Measurements from ENCODE around the gene KIAA1549. TPM values are rescaled to one million over a fixed set of nuclear protein-coding genes. Genes with fewer than 3 reads are reported as not detected.

KIAA1549 gene
- total RNA-seq, 1 donor from 2014 or later, result 21.6 TPM

DNA sequence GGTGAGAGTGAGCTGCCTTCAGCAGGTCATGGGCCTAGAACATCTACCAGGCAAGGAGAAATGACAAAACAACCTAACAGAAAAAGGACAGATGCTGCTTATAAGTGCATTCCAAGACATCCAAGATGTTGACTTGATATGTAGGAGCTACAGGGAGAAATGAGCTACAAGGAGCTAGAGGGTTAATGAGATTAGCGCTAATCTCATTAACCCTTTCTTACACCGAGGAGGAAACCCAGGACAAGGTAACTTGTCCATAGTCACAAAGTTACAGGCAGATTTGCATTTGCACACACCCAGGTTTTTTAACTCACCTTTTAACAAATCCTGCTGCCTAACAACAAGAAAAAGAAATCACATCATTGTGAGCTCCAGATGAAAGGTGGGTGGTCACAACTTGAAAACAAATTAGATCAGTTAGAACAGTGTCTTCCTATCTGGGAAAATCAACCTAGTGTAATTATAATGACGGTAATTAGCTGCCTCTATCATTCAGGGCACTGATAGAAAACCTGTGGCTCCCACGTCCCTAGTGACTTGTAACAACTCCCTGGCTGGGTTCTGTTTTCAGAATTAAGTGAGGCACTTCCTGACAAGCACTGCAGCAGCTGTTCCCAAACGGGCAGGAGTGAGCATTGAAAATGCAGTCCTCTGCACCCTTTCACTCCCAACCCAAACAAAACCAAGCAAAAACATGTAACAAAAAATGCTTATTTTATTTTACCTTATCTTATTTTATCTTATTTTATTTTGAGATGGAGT, 5.7 kb downstream of the KIAA1549 start:
- DNase-seq (ENCODE audit: low spot score in 2 of 2) (no peak), FAIRE-seq (no peak)

DNA sequence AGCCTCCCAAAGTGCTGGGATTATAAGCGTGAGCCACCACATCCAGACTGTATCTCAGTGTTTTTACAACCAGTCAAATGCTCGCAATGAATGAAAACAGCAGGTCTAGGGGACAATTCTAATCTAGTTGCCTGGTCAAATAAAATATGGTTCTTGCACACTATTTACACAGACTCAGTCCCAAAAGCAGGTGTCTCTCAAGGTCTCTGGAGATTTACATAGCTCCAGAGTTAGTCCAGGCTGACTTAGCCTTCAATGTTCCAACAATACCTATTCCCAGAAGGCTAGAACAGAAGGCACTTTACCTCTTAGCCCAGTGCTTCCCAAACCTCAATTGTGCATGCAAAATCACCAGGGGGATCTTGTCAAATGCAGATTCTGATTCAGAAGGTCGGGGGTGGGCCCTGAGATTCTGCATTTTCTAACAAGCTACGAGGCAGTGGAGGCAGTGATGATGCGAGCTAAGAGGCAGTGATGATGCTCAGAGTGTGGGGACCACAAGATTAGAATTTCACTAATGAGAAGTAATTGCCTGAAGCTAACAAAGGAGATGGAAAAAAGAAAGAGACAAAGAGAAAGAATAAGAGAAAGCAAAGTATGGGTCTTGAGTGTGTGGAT, 6.4 kb downstream of the KIAA1549 start:
- FAIRE-seq (no peak), DNase-seq (ENCODE audit: low spot score in 2 of 2) (no peak)

DNA sequence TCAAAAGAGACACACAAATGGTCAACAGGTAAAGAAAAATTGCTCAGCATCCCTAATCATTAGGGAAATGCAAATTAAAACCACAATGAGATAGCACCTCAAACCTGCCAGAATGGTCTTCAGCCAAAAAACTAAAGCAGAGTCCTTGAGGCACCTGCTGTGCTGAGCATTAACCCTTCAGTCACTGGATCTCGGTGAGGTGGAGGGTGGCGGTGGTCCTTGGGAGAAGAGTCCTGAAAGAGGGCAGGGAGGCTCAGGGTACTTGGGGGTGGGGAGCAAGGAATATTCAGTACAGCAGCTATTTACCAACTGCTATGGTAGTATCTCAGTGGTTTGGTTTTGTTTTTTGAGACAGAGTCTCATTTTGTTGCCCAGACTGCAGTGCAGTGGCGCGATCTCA, 7.1 kb downstream of the KIAA1549 start:
- FAIRE-seq (no peak), DNase-seq (ENCODE audit: low spot score in 2 of 2) (no peak)

DNA sequence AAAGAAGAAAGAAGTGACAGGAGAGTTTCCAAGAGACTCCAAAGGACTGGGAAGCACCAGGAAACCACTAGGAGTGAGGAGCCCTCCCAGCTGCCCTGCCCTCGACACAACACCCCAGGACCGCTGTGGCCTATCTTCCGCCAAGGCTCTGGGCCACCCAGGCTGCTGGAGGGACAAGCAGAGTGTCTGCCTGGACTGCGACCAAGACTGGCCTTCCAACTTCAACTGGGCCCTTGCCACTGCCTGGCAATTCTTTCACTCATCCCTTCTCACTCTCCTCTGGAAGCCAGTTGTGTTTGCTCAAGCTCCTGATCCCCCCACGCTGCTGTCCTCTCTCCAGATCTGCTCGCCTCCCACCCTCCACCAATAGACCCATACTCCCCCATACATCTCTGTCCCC, 10.2 kb downstream of the KIAA1549 start:
- DNase-seq (ENCODE audit: low spot score in 2 of 2), result no peak
- FAIRE-seq, result no peak

DNA sequence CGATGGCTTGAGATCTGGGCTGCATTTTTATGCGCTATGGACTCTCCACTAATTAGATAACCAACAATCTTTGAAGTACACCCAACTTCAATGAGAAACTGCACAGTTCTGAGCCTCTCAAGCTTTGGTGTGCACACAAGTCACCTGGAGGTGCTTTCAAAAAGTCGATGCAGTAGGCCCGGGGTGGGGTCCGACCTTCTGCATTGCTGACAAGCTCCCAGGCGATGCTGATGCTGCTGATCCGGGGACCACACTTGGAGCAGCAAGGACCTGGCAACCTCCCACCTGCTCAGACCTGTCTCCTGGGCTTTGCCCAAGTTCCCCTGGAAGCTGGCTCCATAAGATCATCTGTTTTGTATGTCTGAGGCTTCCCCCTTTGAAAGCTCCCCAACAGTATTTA, 10.7 kb downstream of the KIAA1549 start:
- FAIRE-seq, result no peak

DNA sequence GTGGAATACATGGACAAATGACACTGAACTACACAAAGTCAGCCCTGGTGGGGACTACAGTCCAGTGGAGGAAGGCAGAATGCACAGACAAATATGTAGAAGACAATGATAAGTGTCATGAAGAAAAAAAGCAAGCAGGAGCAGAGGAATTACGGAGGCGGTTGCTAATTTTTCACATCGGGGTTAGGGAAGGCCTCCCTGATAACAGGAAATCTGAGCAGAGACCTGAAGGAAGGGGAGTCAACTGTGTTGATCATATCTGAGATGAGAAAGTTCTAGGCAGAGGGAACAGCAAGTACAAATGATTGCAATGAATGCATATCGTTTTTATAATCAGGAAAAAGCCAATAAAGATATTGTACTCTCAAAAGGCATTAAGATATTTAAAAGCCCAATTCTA, 14.0 kb downstream of the KIAA1549 start:
- FAIRE-seq (no peak), DNase-seq (ENCODE audit: low spot score in 2 of 2) (no peak)

More for the DNA sequence above, 10.7 kb downstream of the KIAA1549 start:
- no peak for DNase-seq (ENCODE audit: low spot score in 2 of 2)

DNA sequence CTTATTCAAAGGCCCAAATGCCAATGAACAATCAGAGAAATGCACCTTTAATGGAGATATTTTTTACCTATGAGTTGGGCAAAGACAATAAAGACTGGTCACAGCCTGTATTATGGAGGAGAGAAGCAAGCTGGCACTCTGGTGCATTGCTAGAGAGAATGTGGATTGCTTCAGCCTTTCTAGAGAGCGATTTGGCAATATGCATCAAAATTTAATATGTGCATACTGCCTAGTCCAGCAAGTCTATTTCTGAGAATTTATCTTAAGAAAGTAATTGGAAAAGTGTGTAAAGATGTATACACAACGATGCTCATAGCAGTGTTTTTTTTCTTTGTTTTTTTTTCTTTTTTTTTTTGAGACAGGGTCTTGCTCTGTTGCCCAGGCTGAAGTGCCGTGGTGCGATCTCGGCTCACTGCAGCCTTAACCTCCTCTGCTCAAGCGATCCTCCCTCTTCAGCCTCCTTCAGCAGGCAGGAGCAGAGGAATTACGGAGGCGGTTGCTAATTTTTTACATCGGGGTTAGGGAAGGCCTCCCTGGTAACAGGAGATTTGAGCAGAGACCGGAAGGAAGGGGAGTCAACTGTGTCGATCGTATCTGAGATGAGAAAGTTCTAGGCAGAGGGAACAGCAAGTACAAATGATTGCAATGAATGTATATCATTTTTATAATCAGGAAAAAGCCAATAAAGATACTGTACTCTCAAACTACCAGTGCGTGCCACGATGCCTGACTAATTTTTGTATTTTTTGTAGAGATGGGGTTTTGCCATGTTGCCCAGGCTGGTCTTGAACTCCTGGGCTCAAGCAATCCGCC, 16.4 kb downstream of the KIAA1549 start:
- DNase-seq (ENCODE audit: low spot score in 2 of 2), result no peak
- no peak for FAIRE-seq

DNA sequence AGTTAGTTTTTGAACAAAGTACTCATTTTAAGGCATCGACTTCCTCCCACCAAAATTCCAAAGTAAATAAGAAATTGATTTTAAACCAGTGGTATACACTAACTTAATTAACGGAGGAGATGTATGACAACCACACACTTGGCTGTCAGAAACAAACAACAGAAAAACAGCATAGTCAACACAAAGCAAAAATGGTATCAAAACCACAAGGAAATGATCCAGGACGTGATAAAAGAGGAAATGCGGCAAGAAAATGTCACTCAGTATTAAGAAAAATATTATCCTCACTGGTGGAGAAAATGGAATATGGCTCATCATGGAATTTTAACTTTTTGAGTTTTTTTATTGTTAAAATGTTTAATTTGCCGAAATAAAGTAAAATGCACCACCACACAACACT, 17.5 kb downstream of the KIAA1549 start:
- no peak for FAIRE-seq
- no peak for DNase-seq (ENCODE audit: low spot score in 2 of 2)

DNA sequence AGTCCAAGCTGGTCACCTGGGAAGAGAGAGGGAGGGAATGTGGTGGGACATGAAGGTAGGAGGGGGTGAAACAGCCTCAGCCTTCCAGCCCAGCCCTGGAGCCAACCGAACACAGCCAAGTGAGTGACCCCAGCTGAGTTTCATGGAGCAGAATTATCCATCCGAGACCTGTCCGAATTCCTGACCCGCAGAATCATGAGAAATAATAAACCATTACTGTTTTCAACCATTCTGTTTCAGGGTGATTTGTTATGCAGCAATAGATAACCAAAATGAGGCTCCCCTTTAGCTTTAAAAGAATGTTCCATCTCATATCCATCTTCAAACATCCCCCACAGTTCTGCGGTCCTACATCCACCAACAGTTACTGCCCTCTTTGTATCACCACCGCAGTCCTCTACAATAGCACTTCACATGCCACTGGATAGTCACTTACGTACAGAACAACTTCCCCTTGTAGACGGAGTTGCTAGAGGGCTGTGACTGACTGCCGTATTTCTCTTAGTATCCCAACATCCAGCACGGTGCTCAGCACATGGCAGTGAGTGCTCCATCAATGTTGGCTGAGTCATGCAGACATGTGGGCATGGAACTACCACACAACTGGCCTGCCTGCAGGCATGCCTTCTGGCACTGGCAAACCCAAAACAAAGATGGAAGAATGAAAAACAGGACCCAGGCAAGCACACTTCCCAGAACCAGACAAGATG, 18.5 kb downstream of the KIAA1549 start:
- no peak for FAIRE-seq

DNA sequence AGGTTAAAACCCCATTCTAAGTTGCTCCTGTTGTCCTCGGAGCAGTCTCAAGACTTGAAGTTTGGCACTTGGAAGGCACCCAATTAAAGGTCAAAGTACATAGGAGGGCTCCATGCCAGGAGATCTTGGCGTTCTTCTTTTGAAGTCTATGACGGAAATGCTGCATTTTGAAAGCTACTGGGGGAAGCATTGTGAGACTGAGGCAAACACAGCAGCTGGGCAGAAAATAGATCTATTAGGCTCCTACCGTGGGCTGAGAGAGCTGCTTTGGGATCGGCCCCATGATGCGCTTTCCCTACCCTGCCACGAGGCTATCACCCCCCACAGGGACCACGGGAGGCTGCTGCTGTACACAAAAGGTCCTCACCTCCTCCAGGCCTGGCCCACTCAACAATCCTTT, 20.0 kb downstream of the KIAA1549 start:
- no peak for FAIRE-seq
- no peak for DNase-seq (ENCODE audit: low spot score in 2 of 2)

More for the DNA sequence above, 18.5 kb downstream of the KIAA1549 start:
- no peak for DNase-seq (ENCODE audit: low spot score in 2 of 2)

DNA sequence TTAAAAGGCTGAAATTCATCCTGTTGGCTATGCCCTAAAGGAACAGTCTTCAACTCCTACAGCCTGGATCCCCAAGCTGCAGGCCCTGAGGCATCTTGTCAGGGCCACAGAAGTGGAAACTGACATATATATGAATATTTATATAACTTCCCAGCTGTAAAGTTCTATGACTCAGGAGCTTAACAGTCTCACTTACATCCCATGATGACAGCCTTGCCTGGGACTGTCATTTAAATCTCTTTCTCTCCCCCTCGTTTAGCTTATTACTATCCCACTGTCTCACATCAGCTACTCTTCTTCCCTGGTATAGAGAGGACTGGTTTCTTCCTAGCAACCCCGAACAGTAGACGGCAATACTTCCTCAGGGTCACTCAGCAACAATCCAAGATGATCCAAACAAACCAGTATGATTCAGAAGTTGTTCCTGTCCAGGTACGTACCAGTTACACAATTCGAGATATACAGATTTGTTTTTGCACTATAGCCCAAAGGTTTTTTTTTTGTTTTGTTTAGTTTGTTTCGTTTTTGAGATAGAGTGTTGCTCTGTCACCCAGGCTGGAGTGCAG, 22.7 kb downstream of the KIAA1549 start:
- DNase-seq (ENCODE audit: low spot score in 2 of 2) (no peak), FAIRE-seq (no peak)

DNA sequence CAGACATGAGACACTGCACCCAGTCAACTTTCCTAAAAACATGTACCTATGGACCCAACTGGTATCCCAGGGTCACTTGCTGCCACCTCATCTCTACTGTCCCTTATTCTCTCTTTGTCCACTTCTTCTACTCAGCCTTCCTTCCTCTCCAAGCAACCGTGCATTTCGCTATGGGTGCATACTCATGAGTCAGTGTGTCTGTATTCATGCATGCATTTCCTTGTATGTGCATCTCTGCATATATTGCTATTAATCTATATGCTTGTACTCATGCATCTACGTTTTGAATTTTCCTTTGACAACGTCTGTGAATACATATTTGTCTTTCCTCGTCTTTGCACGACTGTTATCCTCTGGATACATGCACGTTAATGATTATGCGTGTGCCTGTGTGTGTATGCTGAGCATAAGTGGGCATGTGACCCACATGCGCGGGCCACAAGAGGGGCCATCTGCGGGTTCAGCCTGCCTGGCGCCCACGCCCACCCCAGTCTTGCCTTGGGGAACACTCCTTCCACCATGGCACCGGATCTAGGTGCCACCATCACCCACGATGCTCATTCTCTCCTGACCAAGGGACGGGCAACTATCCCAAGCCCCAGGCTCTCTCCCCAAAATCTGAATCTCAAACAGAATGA, 23.3 kb downstream of the KIAA1549 start:
- no peak for DNase-seq (ENCODE audit: low spot score in 2 of 2)
- FAIRE-seq, result no peak

DNA sequence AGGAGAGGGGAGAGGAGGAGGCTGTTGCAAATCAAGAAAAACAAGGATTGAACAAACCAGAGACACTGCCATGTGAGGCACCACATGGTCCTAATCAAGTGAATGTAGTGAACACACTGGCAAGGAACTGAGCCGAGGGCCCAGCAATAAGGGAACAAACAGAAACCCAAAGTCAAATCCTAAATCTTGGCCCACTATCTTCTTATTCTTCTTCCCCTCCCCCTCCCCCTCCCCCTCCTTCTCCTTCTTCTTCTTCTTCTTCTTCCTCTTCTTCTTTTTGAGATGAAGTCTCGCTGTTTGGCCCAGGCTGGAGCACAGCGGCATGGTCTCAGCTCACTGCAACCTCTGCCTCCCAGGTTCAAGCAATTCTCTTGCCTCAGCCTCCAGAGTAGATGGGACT, 24.0 kb downstream of the KIAA1549 start:
- no peak for FAIRE-seq
- no peak for DNase-seq (ENCODE audit: low spot score in 2 of 2)

DNA sequence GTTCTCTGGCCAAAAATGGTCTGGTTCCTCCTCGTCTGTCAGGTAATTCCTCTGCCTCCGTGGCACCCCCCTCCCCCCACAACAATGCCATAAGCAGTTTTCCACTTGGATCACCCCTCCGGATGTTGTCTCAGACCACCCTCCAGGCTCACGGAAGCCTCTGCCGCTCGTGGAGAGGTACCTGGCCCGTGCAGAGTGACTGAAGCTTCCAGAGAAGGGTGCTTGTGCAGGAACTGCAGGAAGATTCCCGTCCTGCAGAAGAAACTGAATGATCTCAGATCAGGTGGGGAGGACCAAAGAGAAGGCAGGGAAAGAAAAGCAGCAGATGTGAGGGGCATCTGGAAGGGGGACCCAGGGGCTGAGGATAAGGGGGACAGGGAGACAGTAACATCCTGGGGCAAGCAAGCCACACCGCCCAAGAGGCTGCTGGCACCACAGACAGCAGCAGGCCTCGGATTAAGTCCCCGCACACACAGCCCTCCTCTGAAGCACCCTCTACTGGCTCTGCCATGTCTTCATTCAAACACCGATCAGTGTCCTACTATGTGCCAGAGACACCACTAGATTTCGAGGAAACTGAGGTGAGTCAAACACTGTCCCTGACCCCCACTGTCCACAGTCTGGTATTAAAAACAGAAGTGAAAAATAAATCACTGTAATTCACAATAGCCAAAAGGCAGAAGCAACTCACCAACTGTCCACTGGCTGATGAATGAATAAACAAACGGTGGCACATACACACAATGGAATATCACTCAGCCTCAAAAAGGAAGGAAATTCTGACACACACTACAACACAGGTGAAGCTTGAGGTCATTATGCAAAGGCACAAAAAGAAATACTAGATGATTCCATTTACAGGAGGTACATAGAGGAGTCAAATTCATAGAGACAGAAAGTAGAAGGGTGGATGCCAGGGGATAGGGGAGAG, 26.4 kb downstream of the KIAA1549 start:
- DNase-seq (ENCODE audit: low spot score in 2 of 2), result no peak
- FAIRE-seq, result no peak

DNA sequence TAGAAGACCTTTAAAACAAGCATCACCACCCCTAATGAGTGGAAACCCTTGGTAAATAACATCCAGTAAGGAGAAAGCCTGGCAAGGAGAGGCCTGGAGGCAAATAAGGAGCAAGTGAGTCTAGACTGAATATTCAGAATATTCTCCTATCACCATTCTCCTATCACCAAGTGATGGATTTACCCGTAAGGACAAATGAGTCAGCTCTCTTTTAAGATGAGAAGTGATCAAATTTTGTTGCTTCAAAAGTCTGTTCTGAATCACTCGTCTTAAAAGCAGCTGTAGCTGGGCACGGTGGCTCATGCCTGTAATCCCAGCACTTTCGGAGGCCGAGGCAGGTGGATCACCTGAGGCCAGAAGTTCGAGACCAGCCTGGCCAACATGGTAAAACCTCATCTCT, 28.4 kb downstream of the KIAA1549 start:
- FAIRE-seq, result no peak
- DNase-seq (ENCODE audit: low spot score in 2 of 2), result no peak

DNA sequence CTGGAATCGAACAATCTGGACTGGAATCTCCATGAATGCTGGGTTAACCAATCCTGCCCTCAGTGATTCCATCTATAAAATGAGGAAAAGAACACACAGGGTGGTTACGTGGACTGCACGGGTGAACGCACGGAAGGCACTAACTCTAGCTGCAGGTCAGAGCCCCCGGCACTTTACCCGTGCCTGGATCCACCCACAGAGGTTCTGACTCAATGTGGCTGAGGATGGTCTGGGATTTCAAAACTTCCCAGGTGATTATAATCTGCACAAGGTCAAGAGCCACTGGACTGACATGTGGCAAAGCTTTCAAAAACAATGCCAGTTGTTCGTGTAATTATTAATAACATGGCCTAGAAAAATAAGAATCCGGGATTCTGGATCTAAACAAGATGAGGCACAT, 29.2 kb downstream of the KIAA1549 start:
- DNase-seq (ENCODE audit: low spot score in 2 of 2), result no peak
- FAIRE-seq, result no peak

DNA sequence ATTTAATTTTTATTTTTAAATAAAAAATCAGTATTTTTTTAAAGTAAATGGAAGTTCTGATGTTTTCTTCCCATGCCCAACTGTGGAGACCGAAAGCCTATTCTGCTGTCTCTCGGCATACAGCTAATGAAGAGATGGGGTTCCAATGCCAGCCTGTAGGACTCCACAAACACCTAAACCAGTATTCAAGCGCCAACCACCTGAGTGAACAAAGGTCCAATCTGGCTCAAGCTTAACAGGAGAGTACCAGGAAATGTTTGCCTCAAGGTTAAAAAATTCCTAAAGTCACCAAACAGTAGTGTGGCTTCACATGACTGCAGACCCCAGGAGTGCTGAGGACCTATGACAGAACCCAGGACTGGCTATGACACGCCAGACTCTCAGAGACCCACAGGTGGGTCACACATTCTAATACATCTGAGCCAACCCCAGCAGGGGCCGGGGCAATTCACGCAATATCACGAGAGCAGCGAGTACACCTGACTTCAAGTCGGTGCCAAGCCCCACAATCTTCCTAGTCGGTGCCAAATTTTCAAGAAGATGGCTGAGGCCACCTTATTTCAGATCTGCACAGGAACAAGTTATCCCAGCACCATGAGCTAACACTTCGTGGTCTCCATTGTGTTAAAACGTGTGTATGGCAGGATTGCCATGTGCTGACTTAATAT, 31.6 kb downstream of the KIAA1549 start:
- DNase-seq (ENCODE audit: low spot score in 2 of 2) (no peak), FAIRE-seq (no peak)

DNA sequence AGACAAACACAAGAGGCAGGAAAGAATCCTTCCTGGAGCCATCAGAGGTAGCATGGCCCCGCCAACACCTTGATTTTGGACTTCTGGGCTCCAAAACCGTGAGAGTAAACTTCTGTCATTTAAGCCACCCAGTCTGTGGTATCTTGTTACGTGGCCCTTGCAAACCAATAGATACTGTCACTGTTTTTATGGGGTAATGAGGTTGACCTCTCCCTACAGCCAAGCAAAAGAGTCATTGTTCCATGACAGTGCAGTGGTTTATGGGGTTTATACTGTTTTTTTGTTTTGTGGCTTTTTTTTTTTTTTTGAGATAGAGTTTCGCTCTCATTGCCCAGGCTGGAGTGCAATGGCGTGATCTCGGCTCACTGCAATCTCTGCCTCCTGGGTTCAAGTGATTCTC, 32.8 kb downstream of the KIAA1549 start:
- no peak for FAIRE-seq
- no peak for DNase-seq (ENCODE audit: low spot score in 2 of 2)

All from frontal cortex (tissue), 4 donors.